ENCODE data around the gene RAI2.

DNA sequence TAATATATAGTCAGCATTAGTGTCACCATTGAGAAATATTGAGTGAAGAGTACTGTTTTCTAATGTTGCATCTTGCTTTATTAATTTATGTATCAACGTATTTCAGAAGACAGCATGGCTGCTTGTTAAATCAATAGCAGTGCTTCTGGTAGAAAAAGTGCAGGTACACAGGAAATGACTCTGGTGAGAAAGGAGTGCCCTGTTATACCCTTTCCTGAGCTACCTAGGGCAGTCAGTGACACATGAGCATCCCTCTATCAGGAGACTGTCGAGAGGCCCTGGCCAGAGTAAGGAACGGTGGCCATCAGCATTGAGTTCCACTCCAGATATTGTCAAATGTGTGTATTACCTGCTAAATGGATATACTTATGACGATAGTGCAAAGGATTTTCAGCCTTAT is 81.7 kb downstream of the RAI2 start:
- TF ChIP-seq EZH2 (IDR thresholded peaks at IDR 0.05; ENCODE audit: borderline replicate concordance) (no peak), EZH2phosphoT487 (IDR thresholded peaks at IDR 0.05; ENCODE audit: low read depth, severe bottlenecking, unreplicated experiment) (no peak)
- TF ChIP-seq, protein P1, sequence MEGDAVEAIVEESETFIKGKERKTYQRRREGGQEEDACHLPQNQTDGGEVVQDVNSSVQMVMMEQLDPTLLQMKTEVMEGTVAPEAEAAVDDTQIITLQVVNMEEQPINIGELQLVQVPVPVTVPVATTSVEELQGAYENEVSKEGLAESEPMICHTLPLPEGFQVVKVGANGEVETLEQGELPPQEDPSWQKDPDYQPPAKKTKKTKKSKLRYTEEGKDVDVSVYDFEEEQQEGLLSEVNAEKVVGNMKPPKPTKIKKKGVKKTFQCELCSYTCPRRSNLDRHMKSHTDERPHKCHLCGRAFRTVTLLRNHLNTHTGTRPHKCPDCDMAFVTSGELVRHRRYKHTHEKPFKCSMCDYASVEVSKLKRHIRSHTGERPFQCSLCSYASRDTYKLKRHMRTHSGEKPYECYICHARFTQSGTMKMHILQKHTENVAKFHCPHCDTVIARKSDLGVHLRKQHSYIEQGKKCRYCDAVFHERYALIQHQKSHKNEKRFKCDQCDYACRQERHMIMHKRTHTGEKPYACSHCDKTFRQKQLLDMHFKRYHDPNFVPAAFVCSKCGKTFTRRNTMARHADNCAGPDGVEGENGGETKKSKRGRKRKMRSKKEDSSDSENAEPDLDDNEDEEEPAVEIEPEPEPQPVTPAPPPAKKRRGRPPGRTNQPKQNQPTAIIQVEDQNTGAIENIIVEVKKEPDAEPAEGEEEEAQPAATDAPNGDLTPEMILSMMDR (IDR thresholded peaks at IDR 0.05; ENCODE audit: poor library complexity), result no peak

All from hepatocyte (in vitro differentiated cells).